22Rv1 (cell line): ENCODE results near the gene EXD3.

Experiments used
- ZFX ChIP-seq: fragments of 450-650 bp; IDR thresholded peaks from 2 replicates; pipeline ENCODE4 v1.6.1; 2017; ENCODE audit warnings: antibody characterized with exemption, borderline replicate concordance
- TF ChIP-seq, protein P1 (sequence below): fragments of 450-650 bp; IDR thresholded peaks from 2 replicates; pipeline ENCODE4 v1.5.1; 2017; ENCODE audit warnings: mild to moderate bottlenecking

DNA sequence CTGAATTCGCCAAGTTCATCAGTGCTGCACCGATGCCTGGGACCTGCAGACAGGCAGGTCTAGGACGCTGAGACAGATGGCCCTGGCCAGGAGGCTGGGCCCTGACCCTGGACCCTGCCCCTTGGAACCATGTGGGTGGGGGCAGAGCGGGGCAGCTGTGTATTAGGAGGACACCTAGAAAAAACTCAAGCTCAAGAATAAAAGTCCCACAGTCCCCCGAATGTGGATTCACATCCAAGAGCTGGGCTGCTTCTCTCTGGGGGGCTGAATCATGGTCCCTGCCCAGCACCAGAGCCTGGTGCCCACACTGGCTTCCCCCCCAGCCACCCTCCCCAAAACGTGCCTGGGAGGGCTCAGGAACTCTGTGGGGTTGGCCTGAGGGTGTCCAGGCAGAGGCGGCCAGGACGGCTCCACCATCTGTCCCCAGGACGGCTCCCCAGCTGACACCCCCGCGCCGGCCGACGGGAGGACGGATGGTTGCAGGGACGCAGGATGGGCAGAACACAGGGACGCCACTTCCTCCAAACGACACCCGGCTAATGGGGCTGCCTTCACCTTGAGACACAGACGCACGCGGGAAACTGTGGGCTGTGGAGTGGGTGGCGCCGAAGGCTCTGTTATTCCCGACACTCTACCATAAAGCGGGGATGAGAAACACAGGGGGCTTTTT lies 34.9 kb downstream of the EXD3 start:
- TF ChIP-seq, protein P1, sequence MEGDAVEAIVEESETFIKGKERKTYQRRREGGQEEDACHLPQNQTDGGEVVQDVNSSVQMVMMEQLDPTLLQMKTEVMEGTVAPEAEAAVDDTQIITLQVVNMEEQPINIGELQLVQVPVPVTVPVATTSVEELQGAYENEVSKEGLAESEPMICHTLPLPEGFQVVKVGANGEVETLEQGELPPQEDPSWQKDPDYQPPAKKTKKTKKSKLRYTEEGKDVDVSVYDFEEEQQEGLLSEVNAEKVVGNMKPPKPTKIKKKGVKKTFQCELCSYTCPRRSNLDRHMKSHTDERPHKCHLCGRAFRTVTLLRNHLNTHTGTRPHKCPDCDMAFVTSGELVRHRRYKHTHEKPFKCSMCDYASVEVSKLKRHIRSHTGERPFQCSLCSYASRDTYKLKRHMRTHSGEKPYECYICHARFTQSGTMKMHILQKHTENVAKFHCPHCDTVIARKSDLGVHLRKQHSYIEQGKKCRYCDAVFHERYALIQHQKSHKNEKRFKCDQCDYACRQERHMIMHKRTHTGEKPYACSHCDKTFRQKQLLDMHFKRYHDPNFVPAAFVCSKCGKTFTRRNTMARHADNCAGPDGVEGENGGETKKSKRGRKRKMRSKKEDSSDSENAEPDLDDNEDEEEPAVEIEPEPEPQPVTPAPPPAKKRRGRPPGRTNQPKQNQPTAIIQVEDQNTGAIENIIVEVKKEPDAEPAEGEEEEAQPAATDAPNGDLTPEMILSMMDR, result no peak
- TF ChIP-seq ZFX, result no peak
